Medulla oblongata (tissue), 1 donor: ENCODE measurements around the gene S100A8.

Experiments
- DNase-seq: peaks from one replicate; pipeline ENCODE4 v3.0.0-alpha.2; 2015; ENCODE audit errors: extremely low spot score

Gene S100A8

DNA sequence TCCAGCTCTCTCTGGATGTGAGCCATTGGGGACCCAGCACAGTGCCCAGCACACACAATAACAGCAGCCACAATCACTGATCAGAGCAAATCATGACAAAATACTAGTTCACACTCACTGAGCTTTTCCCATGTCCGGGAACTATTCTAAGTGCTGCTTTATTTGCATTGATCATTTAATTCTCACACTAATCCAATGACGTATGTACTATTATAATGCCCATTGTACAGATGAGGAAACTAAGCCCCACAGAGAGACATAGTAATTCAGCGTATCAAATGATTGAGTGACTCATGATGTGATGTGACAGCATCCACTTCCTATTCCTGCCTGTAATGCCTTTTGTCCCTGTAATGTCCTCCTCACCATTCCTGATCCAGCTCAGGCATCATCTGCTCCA is 1.9 kb upstream of the S100A8 start:
- no peak for DNase-seq

DNA sequence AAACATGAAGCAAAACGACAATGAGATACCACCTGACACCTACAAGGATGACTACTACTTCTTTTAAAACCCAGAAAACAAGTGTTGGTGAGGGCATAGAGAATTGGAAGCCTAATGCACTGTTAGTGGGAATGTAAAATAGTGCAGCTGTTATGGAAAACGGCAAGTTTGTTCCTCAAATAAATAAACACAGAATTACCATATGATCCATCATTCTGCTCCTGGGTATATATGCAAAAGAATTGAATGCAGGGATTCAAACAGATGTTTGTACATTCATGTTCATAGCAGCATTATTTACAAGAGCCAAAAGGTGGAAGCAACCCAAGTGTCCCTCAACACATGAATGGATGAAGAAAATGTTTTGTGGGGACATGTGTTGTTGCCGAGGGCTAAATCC is 1.4 kb upstream of the S100A8 start:
- DNase-seq: no peak

DNA sequence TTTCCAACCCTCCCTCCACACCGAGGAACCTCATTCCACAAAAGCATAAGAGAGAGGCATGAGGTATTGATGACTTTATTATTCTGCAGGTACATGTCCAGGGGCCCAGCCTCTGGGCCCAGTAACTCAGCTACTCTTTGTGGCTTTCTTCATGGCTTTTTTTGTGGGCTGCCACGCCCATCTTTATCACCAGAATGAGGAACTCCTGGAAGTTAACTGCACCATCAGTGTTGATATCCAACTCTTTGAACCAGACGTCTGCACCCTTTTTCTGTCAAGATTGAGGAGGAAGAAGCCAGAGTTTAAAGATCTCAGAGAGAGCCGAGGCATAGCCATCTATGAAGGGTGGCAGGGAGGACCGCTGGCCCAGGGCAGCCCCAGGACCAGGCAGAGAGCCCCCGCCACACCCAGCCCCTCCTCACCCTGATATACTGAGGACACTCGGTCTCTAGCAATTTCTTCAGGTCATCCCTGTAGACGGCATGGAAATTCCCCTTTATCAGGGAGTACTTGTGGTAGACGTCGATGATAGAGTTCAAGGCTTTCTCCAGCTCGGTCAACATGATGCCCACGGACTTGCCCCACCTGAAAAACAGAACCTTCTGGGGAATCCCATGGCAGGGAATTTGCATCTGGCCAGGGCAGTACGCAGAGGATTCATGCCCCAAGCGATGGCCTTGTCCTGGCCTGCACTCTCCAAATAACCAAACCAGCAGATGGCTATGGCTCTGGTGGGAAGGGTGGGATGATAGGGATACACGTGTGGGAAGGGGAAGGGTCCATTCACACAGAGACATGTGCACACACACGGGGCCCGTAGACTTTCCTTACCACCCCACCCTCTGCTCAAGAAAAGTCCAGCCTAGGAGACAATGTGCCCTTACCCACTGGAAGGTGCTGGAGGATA is 647 bp downstream of the S100A8 start:
- no peak for DNase-seq

DNA sequence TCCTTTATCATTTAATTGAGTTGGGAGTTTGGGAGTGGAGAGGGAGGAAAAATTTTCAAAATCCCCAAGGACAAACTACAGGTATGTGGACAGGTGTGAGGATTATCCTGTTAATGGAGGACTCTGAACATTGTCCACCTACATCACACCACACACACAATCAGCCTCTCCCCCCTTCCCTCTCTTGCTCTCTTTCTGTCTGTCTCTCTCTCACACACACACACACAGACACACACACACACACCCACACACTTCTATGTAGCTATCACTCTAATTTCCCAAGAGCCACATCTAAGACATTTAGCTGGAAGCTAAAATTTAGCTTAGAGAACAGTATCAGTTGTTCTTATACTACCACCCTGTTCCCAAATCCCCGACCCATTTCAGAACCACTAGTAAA is 1.5 kb downstream of the S100A8 start:
- DNase-seq: no peak

DNA sequence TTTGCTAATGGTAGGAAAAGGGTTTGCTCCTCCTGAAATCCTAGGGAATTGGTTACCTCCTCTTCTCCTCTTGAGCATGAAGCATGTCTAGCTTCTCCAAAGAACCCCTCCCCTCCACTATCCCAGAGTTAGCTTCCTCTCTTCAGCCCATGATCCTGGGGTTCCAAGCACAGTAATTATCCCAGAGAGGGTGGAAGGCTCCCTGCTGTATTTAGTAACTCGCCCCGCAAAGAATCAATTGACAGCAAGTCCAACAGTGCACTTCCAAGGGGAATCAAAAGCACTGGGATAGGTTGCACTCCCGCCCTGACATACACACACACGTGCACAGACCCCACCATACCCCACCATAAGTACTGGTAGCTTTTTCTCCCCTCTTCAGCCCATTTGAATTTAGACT is 3.1 kb downstream of the S100A8 start:
- DNase-seq: no peak

DNA sequence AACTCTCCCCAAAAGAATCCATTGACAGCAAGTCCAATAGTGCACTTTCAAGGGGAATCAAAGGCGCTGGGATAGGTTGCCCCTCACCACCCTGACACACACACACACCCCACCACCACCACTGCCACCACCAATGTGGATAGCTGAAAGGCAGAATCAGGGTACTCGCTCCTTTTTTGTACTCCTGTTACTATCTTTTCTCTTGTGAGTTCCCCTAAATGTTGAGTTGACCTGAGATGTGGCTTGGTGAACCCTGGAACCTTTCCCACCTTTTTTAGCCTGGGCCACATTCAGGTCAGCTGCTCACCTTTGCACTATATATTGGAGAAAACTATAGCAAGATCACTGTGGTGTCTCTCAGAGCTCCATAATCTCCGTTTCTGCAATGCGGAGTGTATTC is 3.9 kb downstream of the S100A8 start:
- no peak for DNase-seq

DNA sequence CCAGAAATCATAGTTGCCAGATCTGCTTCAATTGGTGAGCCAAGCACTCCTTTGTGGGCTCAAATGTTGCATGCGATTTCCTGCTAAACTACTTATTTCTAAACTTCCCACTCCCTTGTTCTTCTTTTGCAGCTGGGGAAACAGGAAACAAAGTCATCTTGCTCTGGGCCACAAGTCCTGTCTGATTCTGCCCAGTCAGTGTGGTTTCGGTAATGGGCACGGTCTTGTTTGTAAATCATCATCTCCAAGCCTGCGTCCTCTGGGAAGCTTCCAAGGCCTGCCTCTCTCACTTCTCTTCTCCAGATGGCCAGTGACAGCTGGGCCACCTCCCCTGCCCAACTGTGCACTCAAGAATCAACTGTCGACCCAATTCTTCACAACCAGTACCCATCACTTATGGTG is 4.4 kb downstream of the S100A8 start:
- DNase-seq: peak; percentile 83

DNA sequence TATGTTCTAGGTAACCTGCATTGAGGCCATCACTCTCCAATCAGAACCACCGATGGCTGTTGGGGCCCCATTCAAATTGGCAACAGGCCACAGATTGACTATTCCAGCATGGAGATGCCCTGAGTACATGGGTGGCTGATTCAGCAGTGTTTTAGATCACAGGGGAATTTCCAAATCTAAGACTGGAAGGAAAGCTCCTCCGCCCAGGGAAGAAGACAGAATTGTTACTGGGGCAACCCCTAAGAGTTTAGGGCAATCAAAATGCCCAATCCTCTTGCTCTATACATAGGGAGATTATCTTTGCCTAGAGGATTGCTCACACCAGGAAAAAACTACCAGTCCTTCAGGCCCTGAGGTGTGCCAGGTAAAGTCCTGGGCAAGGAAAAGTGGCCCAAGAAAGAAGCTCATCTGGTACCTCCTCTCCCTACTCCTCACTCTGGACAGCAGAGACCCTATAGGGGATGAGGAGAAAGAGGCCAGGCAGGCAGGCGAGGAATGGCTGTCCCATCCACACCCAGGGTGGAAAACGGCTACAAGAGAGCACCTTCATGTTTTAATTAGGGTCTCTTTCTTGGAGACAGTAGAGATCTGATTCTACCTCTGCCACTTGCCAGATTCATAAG is 5.8 kb downstream of the S100A8 start:
- no peak for DNase-seq

DNA sequence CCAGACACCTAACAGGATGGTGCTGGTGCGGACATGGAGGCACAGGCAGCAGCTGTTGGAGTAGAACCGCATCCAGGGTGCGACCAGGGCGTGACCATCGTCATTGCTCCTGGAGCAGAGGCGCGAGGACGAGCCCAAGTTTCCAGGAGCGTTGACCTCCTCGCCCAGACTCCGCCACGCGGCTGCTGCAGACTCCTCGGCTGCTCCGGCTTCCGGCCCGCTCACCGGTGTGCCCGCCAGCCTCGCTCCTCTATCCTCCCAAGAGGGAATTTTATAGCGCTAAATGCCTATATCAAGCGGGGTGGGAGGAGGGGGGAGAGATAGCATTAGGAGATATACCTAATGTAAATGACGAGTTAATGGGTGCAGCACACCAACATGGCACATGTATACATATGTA is 10.2 kb downstream of the S100A8 start:
- DNase-seq: no peak

DNA sequence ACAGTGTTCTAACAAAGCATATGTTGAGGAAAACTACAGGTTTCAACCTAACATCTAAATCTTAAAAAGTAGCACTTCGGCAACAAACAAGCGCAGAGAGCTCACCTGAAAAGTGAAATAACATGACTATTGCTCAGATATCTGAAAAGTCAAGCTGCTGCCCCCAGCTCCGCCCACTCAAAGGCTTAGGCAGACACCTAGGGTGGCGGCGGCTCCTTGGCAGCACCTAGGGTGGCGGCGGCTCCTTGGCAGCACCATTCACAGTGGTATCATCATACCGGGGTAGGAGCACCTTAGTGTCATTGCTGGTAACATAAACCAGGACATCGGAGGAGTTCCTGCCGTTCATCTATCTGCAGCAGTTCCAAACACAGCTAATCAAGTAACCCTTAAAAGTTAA is 11.3 kb downstream of the S100A8 start:
- no peak for DNase-seq

DNA sequence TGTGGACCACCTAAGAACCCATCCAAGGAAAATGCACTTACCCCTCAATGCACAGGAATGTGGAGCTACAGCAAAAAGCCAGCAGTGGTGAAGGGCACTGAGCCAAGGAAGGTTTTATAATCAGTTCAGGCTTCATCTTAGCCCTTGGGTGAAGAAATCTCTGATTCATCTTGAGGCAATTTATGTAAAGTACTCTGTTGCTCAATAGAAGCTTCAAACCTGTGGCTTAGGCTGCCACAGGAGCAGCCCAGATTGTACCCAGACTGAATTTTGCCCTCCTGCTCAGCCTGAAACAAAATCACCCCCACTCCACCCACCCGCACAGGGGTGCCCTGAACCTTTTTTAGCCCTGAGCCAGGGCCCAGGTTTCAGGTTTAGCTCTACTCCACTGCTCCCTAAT is 15.4 kb downstream of the S100A8 start, which contains the start of gene S100A12:
Gene S100A12, minus strand, starts transcription at position 111 of the 400 bp plus-strand sequence. CDS start 1,029 bp downstream, outside the sequence.
- no peak for DNase-seq

DNA sequence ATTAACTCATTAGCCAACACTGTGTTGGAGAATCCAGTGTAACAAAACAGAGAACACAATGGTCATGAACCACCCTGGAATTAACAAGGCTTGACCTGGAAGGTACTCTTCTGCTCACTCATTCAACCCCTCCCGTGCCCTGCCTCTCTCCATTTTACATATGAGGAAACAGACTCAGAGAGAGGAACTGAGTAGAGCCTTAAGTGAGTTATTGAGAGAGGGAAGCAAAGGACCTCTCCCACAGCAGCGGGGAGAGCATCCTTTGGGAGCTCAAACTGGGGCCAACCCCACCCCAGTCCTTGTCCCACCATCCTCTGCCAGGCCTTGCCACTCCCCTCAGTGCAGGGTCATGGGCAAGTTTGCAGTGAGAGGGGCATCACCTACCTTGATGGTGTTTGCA is 16.8 kb downstream of the S100A8 start:
- DNase-seq: no peak

DNA sequence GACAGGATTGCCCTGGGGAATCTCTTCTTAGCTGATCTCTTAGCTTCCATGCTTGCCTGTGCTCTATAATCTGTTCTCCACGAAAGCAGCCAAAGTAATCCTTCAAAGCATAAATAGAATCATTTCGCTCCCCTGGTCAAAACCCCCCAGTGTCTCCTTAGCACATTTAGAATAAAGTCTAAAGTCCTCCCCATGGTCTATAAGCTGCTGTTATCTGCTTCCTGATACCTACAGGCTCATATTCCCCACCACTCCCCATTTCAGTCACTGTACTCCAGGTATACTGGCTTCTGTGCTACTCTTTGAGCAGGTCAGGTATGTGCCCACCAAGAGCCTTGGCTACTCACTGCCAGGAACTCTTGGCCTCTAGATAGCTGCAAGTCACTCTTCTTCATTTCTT is 18.3 kb downstream of the S100A8 start:
- DNase-seq: no peak

DNA sequence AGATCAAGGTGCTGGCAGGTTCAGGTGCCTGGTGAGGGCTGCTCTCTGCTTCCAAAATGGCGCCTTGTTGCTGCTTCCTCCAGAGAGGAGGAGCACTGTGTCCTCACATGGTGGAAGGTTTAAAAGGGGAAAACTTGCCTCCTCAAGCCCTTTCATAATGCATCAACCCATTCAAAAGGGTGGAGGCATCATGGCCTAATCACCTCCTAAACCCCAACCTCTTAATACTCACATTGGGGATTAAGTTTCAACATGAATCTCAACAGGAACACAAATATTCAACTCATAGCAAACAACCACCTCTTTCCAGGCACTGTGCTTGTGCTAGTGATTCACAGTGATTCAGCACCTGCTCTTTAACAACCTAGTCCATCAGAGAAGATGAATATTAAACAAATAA is 19.6 kb downstream of the S100A8 start:
- DNase-seq: no peak

DNA sequence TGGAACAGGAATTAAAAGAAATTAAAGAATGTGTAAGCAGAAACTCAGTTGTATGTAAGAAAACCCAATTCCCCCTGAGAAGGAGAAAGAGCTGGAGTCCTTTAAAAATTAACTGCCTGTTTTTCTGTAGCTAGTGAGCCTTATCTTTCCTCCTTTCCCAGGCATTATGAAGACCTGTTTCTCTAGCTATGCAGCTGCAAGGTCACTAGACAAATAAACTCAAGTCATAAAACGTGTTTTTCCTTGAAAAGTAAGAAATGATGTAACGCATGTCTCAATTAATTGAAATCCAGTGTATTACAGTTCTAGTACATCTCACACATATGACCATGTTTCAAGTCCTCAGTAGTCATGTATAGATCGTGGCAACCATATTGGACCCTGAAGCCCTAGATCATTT is 20.7 kb downstream of the S100A8 start:
- no peak for DNase-seq

DNA sequence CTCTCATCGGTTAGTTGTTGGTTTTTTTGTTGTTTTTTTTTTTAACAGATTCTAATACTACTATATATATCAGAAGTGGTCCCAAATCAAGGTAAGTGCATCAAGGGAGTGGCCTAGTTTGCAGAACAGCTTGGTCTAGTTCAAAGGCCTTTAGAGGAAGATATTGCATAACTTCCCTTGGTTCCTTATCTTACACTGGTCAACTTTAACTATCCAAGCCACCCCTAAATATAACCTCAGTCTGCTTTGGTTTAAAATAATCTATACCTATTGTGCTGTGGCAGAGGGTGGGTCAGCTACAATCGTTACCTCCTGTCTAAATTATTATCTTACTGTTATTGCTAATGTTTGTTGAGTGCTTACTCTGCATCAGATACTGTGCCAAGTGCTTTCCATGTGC is 22.4 kb downstream of the S100A8 start:
- DNase-seq: no peak

DNA sequence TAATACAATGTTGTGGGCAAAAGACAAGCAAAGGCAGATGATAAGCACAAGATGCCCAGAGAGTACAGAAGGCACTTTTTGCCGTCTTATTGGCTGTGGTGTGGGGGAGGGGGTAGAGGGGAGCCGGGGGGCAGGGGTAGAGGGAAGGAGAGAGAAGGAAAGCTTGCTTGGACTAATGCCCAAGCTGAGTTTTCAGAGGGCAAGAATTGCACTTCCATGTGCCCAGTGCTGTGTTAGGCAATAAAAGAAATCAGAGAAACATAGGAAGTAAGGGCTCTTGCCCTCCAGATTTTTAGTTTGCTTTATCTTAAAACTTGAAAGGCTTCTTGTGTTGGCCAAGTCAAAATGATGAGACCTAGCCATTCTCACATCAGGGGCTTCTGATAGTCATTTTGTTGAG is 23.8 kb downstream of the S100A8 start:
- no peak for DNase-seq

DNA sequence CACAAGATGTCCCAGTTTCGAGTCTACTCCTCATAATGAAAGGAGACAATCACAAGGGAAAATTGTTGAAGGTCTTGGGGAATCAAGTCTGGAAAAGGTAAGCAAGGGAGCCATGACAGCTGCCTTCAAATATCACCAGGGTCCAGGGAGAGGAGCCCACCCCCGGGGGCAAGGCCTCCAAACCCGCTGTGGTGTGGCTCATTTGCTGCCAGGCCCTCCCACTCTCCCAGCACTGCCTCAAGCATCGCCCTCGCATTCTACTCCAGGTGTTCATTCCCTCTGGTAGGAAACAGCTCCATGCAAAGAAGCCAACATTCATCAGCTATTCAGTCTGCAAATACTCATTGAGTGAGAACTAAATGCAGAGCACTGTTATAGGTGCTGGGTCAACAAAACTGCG is 24.6 kb downstream of the S100A8 start:
- DNase-seq: no peak

DNA sequence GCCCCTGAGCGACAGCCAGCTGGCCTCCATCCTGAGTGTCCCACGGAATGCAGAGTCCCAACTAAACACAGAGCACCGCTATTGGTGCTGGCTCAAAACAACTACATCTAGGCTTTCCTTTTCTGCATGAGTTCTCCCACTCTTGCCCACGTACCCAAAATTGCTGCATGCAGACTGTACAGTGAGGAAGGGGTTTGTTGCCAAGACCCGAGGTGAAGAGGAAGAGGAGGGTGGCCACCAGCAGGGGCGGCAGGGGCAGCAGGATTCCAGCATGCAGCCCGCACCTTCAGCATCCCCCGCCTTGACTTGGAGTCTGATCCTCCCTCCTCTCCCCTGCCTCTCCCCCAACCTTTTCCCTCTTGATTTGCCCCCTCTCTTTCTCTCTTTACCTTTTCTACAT is 25.2 kb downstream of the S100A8 start:
- DNase-seq: no peak

DNA sequence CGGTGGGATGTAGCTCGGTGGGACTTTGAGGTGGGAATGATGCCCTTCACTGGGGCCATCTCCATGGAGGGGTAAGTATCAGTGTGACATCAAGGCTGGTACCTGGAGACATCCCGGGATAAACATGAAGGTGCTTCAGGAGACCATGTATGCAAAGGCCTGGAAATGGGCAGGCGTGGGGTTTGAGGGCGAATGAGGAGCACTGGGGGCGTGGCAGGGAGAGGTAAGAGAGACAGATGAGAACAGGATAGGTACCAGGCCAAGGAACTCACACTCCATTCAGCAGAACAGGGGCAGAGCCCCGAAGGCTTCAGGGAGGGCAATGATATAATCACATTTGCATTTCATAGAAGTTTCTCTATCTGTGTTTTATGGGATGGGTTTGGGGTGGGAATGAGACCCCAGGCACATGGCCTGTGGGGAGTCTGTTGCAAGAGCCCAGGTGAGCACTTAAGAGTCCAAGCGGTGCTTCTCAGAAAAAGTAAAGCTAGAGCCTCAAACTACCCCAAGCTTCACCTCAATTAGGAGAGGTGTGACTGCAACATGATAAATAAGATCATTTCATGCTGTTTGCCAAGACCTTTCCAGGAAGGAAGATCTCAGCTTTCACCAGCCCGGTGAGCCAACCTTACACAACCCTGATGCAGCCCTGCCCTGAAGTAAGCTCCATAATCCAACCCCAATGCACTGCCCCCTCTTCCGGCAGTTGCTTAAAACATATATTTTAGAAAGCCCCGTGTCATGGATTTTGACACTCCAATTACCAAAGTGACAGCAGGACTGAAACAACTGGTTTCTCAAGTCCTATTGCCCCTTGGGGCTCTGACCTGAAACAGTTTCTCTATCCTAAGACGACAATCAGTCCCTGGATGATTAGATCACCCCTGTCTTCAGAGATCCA is 25.9 kb downstream of the S100A8 start:
- DNase-seq: no peak

DNA sequence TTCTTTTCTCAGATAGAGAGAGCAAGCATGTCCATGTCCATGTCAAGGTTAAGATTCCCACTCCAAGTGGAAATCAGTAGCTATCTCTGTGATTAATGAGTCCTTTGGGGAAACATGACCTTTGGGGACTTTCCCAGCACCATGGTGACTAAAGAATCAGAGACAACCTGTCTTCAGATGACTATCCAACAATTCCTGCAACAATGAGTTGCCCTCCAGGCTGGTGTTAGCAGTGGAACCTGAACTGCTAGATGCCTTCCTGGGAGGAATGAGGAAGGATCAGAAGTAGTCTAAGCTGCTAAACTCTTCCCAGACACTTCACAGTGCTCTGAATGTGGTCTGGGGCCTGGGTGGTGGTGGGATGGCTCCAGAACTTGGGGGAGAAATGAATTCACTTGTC is 26.7 kb downstream of the S100A8 start:
- DNase-seq: no peak

DNA sequence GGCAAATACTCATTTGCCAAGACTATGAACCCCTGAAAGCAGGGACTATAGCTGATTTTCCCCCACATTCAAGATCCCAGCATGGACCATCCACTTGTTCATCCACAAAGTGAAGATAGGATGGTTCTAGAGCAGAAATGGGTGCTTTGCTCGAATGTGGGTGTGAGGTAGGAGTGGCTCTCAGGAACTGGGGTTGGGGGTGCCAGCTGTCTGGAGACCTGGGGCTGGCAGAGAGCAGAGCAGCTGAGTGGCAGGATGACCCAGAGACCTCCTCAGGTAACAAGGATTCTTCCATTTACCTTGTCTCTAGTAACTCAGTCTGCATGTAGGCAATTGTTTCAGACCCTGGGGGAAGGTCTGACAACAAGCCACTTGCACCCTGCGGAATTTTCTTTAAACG is 27.2 kb downstream of the S100A8 start:
- no peak for DNase-seq
